Pons (tissue), 1 donor: ENCODE results near the gene RAB3IL1.
"Not testable (repeated sequence)": the region's sequence is repeated elsewhere in the genome, so short reads cannot be mapped to it uniquely, and the experiment has no call there.

Experiments
- DNase-seq: peaks from one replicate; pipeline ENCODE4 v3.0.0-alpha.2; 2016; ENCODE audit warnings: low spot score

RAB3IL1 gene

DNA sequence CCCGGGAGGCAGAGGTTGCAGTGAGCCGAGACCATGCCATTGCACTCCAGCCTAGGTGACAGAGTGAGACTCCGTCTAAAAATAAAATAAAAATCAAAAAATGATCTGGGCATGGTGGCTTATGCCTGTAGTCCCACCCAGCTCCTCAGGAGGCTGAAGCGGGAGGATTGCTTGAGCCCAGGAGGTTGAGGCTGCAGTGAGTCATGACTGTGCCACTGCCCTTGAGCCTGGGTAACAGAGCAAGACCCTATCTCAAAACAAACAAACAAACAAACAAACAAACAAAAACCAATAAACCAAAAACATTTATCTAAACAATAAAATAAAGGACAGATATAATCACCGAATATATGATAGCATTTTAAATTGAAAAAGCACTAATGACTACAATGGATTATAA lies 36.3 kb upstream of the RAB3IL1 start:
- DNase-seq, result not testable (repeated sequence)

DNA sequence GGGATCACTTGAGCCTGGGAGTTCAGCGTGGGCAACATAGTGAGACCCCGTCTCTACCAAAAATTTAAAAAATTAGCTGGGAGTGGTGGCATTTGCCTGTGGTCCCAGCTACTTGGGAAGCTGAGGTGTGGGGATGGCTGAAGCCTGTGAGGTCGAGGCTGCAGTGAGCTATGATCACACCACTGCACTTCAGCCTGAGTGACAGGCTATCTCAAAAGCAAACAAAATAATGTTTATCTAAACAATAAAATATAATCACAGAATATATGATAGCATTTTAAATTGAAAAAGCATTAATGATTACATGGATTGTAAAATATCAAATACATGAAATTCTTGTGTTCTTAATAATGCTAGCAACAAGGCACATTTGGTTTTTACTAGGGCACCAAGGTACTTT lies 35.5 kb upstream of the RAB3IL1 start:
- no peak for DNase-seq

DNA sequence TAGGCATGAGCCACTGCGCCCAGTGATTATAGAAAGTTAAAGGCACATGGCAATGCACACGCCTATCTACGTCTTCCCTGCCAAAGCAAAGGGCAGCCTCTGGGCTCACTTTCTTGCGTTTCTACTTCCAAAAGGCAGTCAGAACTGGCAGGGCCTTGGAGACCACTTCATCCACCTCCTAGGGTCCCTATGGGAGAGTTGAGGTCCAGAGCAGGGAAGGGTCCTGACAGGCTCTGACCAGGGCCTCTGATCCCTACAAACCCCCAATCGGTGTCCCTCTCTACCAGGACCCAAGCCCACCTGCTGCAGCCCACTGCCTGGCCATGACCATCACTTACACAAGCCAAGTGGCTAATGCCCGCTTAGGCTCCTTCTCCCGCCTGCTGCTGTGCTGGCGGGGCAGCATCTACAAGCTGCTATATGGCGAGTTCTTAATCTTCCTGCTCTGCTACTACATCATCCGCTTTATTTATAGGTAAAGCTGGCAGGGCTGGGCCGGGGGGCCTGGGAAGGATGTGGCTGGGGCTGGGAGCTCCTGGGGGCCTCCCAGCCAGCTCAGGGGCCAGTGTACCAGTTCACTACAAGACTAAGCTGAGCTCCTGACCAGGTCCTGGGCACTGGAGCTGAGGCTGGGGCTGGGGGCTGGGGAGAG lies 34.2 kb upstream of the RAB3IL1 start:
- no peak for DNase-seq

DNA sequence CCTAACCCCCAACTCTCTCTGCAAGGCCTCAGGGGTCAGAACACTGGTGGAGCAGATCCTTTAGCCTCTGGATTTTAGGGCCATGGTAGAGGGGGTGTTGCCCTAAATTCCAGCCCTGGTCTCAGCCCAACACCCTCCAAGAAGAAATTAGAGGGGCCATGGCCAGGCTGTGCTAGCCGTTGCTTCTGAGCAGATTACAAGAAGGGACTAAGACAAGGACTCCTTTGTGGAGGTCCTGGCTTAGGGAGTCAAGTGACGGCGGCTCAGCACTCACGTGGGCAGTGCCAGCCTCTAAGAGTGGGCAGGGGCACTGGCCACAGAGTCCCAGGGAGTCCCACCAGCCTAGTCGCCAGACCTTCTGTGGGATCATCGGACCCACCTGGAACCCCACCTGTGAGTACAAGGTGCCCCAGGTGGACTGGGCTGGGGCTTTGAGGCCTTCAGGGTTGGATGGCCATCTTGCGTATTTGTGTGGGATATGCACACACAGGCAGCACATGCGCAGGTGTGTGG lies 32.7 kb upstream of the RAB3IL1 start, which contains the start of gene BEST1:
TSS of gene BEST1 (plus strand) at position 317 of the 513 bp plus-strand sequence. CDS start 1,456 bp downstream, outside the sequence.
- peak; percentile 89 for DNase-seq

DNA sequence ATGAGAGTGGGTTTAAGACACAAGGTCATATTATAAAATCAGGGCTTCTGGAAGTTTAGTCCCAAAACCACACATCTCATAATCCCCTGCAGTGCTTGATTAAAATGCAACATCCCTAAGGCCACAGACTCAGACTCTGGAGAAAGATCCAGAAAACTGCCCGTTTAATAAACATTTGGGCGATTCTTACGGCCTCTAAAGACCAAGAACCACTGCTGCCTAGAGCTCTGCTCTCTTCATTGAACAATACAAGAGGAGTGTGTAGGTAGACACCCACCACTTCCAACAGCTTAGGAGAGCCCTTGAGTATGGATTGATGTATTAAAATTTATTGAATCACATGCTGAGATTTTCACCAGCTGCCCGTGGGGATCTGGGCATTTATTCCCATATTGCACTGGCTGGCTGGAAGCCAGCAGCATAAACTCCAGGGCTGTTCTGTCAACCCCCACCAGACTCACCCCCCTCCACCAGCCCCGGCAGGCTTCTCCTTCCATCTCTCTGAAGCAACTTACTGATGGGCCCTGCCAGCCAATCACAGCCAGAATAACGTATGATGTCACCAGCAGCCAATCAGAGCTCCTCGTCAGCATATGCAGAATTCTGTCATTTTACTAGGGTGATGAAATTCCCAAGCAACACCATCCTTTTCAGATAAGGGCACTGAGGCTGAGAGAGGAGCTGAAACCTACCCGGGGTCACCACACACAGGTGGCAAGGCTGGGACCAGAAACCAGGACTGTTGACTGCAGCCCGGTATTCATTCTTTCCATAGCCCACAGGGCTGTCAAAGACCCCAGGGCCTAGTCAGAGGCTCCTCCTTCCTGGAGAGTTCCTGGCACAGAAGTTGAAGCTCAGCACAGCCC lies 32.0 kb upstream of the RAB3IL1 start:
- DNase-seq, result peak; percentile 98

DNA sequence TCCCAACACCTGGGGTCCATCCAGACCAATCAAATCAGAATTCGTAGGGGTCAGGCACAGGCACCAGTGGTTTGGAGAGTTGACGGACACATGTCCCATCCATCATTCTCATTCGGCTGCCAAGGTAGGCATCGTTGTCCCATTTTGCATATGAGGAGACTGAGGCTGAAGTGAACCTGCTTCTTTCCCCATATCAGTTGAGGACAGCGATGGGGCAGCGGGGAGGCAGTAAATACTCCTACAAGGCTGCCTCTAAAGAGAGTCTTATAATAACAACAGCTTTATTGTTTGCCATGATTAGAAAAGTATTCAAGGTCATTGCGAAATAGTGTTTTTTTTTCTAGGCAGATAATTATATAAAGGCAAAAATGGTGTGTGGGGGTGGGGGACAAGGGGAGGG lies 31.1 kb upstream of the RAB3IL1 start:
- DNase-seq, result no peak

DNA sequence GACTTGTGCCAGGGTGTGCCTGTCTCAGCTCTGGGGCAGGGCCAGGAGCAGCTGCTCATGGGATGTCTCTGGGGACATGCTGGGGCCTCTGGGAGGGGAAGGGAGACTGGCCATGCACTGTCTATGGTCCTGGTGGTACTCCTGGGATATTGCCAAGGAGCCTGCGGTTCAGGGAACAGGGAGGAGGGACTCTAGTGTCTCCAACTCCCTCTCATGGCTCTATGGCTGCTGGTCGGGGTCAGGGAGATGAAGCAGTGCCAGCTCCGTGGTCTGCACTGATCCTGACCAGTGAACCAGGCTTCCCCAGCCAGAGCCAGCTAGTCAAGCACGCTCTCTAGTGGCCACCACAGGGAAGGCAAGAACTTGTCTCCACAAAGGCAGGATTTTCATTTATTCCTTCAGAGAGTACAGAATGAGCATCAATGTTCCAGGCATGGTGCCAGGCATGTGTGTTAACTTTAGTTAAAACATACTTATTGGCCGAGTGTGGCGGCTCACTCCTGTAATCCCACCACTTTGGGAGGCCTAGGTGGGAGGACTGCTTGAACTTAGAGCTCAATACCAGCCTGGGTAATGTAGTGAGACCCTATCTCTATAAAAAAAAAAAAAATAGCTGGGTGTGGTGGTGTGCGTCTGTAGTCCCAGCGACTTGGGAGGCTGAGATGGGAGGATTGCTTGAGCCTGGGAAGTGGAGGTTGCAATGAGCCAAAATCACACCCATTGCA lies 30.3 kb upstream of the RAB3IL1 start:
- peak; percentile 93 for DNase-seq

DNA sequence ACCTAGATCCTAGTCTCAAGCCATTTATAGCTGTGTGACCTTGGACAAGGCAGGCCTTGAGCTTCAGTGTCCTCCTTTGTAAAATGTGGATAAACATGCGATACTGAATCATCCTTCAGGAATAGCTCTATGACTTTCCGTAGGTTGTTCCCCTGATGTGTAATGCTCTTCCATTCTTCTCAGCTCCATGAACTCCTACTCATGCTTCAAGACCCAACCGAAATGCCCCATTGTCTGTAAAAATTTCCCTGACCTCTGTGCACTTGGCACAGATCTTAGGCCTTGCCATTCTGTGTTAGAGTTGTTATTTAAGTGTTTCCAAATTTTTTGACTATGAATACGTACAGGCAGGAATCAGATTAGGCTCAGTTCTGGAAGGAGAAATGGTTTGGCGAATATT lies 29.5 kb upstream of the RAB3IL1 start:
- no peak for DNase-seq

DNA sequence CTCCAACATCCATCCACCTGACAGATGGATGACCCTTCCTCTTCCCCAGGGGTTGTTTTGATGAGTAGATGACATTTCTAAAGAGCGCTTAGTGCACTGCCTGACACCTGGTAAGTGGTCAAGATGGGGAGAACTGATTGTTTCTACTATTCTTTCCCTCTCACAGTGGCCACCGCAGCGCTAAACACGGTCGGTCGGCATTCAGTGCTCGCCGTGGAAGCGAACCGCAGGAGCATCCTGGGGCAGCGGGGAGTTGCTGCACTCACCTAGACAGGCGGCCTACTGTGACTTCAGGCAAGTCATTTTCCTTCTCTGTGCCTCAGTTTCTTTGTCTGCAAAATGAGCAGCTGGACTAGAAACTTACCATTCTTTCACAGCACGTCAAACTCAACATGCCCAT lies 27.8 kb upstream of the RAB3IL1 start:
- DNase-seq, result no peak

DNA sequence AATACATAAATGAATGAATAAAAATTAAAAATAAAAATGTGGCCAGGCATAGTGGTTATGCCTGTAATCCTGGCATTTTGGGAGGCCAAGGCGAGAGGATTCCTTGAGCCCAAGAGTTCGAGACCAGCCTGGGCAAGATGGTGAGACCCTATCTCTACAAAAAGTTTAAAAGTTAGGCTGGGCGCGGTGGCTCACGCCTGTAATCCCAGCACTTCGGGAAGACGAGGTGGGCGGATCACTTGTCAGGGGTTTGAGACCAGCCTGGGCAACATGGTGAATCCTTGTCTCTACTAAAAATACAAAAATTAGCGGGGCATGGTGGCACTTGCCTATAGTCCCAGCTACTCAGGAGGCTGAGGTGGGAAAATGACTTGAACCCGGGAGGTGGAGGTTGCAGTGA lies 23.1 kb upstream of the RAB3IL1 start:
- no peak for DNase-seq

DNA sequence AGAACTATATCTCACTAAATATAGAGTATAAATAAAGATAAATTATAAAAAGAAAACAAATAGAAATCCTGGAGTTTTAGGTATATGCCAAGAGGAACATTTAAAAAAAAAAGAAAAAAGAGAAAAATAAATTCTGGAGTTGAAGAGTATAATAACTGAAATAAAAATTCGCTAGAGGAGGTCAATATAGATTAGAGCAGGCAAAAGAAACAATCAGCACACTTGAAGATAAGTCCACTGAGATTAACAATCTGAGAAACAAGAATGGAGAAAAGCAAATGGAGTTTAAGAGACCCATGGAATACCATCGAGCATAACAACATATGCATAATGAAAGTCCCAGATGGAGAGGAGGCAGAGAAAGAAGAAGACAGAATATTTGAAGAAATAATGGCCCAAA lies 18.5 kb upstream of the RAB3IL1 start:
- DNase-seq, result no peak

DNA sequence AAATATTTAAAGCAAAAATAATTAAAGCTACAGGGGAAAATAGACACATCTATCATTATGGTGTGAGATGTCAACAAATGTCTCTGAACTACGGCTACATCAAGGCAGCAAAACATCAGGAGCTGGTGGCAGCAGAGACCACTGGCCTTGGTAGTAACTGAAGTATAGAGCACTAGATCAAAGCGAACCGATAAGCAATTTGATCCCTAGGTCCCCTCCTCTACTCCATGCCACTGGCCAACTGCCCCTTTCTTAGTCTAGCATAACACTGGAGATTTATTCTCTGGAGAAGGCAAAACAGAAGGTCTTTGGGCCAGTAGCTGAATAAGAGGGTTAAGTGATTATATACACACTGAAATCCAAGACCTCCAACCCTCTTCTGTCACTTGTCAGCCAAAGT lies 13.6 kb upstream of the RAB3IL1 start:
- no peak for DNase-seq

DNA sequence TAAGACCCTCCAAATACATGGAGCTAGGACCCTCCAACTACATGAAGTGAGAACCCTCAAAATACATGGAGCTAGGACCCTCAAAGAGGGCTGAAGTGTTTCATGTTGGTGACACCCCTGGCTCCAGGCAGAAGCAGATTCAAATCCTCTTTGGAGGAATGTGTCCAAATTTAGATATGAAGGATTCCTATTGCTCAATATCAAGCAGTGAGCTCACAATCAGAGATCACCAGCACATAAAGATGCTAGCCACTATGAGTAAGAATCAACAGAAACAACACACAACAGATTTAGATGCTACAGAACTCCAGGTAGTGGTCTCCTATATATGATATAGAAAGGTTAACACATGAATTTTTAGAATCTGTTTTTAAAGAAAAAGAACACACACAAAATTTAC lies 11.2 kb upstream of the RAB3IL1 start:
- DNase-seq, result no peak

DNA sequence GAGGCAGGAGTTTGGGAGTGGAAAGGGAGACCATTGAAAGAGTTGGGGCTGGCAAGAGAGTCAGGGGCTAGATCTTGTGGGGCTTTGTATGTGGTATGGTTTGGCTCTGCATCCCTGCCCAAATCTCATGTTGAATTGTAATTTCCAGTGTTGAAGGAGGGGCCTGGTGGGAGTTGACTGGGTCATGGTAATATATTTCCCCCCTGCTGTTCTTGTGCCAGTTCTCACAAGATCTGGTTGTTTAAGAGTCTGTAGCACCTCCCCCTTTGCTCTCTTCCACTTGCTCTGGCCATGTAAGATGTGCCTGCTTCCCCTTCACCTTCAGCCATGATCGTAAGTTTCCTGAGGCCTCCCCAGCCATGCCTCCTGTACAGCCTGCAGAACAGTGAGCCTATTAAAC lies 10.1 kb upstream of the RAB3IL1 start:
- no peak for DNase-seq

DNA sequence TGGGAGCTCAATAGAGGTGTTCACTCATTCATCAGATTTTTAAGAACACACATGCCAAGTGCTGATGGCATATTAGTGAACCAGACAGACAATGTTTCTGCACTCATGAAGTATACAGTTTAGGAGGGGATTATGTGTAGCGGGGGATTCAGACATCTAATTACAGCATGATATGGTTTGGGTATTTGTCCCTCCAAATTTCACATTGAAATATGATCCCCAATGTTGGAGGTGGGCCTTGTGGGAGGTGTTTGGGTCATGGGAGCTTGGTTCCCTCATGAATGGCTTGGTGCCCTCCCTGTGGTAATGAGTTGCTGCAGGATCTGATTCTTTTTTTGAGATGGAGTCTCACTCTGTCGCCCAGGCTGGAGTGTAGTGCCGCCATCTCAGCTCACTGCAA lies 8.9 kb upstream of the RAB3IL1 start:
- DNase-seq, result no peak

DNA sequence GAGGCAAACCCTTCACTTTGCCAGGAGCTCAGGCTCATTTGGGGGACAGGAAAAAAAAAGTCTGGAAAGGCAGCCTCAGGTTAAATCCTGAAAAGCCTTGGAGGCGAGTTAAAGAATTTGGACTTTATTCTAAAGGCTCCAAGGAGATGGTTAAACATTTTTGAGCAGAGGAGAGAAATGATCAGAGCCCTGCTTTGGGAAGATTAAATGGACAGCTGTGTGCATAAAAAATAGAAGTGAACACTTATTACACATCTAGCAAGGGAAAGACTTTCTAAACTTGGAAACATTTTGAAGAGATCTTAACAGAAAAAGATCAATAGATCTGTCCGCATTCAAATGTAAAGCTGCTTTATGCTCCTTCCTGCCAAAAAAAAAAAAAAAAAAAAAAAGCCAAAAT lies 8.4 kb upstream of the RAB3IL1 start:
- DNase-seq, result no peak

DNA sequence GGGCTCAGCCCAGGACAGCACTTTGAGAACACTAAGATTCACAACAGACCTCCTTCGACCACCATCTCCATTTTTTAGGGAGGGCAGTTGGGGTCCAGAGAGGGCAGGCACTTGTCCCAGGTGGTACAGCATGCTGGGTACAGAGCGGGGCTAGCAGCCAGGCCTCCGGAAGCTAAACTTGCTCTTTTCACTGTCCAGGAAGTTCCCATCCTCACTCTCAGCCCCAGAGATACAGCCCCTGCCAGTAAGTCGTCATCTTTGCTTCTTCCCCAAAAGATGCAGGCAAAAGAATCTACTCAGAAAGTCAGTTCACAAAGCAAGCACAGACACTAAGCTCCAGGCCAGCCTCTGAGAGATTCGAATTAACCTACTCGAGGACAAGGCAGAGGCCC lies 6.7 kb upstream of the RAB3IL1 start:
- no peak for DNase-seq

DNA sequence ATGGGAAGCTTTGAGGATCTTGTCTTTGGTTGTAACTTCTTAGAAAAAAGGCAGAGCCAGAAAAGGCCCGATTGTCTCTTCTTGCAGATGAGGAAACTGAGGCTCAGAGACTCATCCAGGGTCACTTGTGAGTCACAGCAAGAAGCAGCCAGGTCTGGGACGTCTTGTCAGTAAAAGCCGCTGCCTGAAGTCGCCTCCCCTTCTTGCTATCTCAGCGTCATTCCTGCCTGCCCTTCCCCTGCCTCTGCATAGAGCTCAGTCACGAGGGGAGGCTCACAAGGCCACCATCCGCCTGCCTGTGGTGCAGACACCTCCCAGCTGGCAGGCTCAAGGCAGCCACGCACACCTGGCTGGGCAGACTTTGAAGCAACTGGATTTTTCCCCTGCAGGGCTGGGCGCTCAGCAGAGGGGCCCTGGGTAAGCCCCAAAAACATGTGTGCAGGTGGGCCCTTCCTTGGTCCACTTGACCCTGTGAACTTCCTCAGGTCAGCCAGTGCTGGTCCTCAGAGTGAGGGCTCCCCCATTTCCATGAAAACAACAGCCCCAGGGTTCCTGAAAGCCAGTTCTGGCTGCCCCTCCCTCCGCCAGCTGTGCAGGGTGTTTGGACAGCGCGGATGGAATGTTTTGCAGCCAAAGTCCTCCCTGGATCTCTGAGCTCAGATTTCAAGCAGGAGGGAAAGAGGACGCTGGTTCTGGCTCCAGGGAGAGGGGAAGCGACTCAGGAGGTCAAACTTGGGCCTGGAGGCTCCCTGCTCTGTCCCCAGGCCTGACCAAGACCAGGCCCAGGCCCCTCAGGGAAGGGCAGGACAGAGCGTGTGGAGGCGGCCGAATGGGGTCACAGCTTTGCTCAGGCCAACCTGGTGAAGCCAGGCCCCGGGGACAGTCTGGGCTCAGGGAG lies 6.0 kb upstream of the RAB3IL1 start:
- DNase-seq, result no peak

DNA sequence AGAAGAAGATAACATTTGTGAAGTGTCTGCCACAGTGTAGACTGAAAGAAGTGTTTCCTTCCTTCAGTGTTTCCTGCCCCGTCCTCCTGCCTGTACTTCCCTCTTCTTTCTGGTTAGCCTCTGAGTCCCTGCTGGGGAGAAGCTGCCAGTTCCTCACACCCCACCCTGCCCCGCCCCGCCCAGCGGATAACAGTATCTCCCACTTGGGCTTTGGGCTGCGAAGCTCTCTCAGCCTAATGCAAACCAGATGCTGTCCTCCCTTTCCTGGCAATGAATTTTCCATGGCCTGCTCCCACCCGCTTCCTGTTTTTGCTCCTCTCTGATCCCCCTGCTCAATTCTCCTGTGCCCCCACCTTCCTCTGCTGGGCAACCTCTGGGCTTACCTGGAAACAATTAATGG lies 5.2 kb upstream of the RAB3IL1 start:
- DNase-seq, result peak; percentile 35

DNA sequence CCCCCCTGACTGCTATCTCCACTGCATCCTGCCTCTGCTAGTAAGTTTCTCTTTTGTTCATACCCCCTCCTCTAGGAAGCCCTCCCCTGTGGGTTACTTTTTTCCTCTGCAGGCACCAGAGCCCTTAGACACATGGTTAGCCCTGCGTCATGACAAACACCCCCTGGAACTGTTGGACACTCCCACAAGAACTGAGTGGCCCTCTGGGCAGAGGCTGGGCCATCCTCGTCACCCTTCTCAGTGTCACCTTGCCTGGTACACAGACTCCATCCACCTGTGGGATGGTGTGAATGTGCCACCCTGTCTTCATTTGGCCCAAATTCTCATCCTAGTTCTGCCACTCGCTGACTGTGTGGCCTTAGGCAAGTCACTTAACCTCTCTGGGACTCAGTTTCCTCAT lies 4.1 kb upstream of the RAB3IL1 start:
- DNase-seq, result no peak
